Hematopoietic multipotent progenitor cell treated with erythropoietin and hydrocortisone succinate and interleukin-3 and kit ligand, for 8 days (in vitro differentiated cells): ENCODE measurements around the gene RAD51B.

Experiments used
- DNase-seq: peaks from one replicate; pipeline ENCODE4 v3.0.0-alpha.2; 2015

Gene RAD51B

DNA sequence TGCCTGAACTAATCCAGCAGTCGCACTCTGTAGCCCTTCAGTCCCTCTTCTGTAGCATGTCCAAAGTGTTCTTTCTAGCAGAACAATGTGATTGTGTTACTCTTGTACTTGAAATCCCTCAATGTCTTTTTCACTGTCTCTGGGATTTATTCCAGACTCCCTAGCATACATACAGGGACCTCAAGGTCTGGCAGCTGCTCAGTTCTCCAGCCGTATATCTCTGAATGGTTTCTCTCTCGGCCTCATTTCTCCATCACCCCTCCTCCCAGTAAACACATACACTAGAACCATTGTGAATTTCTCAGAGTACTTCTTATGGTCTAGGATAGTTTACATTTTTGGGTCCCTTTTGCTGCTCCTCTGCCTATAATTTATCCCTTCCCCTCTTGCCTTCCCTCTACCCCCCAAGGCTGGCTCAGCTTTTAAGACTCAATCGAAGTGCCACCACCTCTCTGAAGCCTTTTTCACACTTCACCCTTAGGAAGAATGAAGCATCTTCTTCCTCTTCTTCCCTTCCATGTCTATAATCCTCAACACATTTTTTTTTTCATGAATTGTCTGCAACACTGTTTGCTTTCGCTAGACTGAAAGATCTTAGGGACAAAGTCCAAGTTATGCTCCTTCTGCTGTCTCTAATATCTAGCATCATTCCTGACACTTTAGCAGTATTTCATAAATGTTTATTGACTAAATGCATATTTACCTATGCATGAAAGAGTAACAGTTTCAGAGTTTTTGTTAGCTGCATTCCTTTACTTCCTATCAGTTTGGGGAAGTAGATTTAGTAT lies 527.2 kb downstream of the RAD51B start:
- no peak for DNase-seq

DNA sequence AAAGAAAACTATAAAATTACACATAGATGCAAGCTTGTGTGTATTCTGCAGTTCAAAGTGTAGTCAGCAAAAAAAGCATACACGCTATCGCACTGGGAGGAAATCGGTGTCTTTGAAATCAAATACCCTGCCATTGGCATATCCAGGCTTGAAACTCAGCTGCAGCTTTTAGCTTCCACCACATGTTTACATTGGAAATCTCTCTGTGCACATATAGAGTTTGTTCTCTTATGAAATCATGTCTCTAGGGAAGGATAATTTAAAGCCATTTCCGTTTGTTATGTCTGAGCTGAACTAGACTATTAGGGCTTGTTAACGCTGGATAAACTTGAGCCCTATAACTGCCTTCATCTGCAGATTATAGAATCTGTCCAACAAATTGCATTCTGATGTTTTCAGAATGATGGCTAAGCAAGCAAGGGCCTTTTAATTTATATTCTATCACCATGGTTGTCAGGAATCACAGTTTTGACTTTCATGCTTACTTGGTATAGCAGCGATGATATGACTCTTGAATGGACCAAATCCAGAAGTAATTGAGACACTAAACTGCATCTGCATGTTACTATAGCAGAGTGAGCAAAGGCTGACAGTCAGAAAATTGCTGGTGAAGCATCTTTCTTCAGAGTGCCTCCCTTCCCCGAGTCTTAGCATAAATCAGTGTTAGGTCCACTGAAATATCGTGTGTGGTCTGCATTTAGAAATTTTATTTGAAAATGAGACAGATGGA lies 530.5 kb downstream of the RAD51B start:
- no peak for DNase-seq

- no peak for DNase-seq
Observed at GRCh38 chr14:68355415-68355814, 535.8 kb downstream of the RAD51B start.

DNA sequence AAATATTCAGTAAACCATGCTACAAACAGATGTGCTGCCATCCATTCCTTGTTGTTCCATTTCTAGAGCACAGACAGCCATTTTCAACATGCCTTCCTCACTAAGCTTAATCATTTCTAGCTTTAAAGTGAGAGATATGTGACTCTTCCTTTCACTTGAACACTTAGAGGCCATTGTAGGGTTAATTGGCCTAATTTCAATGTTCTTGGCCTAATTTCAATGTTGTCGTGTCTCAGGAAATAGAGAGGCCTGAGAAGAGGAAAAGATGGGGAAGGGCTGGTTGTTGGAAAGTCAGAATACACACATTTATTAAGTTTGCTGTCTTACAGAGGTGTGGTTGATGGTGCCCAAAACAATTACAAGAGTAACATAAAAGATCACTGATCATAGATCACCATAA lies 538.2 kb downstream of the RAD51B start:
- DNase-seq = no peak

- DNase-seq = no peak
Observed at GRCh38 chr14:68358500-68358899, 538.9 kb downstream of the RAD51B start.

- no peak for DNase-seq
Observed at GRCh38 chr14:68359022-68359836, 539.6 kb downstream of the RAD51B start.

DNA sequence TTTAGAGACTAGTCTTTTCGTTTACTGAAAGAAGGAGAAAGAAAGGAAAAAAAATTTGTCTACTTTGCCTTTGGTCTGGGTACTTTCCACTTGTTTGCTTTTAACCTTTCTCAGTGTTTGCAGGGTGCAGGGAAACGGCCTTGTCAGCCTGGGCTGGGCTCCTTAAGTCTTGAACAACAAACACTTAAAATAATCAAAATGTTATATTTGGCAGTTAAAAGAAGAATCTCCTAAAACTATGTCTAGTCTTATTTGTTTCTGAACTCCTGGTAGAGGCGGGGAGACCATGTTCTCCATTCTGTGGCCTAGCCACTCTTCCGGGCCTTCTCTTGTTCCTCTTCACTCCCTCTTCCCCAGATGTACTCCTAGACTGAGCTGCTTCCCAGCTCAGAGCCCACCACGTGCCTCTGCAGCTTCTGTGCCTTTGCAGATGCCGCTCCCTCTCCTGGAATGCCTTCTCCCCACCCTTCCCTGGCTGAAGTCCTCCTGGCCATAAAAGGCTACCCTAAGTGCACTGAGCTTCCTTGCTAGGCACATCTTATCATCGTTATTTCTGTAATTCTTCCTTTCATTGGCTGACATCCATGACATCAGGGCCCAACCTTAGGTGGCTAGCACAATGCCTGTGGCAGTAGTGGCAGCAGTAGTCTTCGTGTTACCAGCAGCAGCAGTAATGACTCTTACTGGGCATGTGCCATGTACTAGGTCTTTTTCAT lies 540.4 kb downstream of the RAD51B start:
- no peak for DNase-seq

GRCh38 chr14:68361231-68361630 lies 541.7 kb downstream of the RAD51B start:
- no peak for DNase-seq

DNA sequence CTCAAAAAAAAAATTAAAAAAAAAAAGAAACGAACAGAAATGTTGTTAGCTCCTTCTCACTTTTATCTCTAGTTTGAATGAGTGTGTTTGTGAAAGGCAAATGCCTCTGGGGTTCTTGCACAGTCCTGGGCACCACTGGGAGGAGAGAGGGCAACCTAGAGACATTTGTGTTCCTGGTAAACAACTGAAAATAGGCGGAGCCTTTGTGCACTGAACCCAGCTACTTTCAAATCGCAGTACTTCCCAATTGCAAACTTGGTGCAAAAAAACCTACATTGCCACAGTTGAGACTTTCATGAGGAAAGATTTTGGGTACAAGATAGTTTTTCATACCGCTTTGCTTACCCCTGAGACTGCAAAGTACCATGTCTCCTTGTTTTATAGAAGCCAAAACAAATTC lies 543.3 kb downstream of the RAD51B start:
- no peak for DNase-seq

DNA sequence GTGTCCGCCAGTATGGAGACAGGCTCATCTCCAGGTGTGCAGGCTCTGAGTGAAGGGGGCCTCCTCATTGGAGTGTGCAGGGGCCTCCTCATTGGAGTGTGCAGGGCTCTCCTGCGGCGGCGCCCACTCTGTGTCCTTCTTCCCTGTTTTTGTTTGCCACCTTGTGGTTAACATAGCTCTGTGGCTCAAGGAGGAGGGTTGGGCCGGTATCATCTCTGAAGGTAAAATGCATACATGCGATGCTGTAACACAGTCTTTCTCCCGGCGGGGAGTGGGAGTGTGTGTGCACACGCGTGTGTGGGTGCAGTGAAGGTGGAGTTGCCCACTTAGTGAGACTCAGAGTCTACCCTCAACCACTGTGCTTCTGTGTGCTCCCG lies 543.9 kb downstream of the RAD51B start:
- no peak for DNase-seq

GRCh38 chr14:68363843-68364767 lies 544.5 kb downstream of the RAD51B start:
- DNase-seq = no peak

DNA sequence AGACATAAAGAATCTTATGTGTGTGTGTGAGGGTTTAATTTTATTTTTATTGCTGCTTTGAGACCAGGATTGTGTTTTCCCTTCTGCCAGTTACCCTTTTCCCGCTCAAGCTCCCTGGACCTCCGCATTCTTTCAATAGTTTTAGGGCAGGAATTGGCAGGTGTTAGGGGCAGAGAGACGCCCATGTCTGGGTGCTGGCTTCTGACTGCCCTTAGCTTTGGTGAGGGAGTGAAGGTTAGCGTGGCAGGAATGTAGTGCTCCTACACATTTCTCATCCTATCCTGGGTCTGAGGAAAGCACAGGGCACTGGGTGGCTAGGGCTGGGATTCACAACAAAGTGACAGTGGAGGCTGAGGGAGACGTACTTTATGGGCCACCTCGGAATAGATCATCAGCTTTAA lies 545.2 kb downstream of the RAD51B start:
- no peak for DNase-seq

- DNase-seq = no peak
Observed at GRCh38 chr14:68365228-68365627, 545.6 kb downstream of the RAD51B start.

DNA sequence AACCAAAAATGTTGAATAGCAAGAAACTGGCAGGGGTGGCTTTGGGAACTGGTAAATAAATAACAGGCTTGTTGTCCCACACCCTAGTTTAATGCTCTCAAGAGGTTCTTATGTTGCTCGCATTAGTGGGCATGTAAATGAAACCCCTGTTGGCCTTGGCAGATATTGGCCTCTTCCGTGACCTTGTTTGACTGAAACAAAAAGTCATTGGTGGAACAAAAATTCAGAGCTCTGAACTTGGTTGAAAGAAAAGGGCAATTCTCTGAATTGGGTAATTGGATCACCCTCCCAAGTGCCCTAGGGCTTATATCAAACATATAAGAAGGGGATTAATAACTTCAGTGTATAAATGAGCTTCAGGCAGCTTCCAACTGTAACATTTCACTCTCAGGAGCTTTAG lies 547.1 kb downstream of the RAD51B start:
- no peak for DNase-seq

- DNase-seq = no peak
Observed at GRCh38 chr14:68367536-68367935, 548.0 kb downstream of the RAD51B start.

- DNase-seq = no peak
Observed at GRCh38 chr14:68368850-68369249, 549.3 kb downstream of the RAD51B start.

DNA sequence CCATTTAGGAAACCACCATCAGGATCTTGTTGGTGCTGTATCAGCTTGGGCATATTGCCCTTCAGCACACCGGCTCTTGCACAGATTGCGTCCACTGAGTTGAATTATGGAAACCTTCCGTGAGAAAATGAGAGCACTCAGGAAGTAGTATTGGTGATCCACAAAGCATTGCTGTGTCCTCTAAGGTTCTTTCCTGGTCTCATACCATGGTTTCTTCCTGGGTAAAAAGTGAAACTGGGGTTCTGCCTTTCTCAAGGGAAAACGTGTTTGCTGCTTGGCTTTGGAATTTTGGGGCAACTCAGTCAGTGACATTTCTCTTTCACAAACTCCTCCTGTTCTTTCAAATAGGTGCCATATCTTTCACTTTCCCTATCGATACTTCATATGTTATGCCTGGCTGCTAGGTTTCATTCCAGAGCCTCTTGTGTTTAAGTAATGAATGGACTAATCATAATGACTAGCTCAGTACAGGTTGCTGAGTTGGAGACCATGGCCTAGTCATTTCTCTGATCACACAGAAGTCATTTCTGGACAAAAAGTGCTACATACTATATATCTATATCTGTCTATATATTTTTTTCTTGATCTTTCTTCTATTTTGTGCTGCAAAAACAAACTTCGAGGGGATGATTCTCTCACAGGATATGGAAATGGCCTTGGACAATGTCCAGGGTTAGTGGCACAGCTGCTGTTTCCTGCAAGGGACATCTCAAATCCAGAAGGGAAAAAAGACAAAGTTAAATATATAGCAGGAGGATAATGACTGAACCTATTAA lies 549.9 kb downstream of the RAD51B start:
- DNase-seq = no peak

- DNase-seq = no peak
Observed at GRCh38 chr14:68370057-68370360, 550.4 kb downstream of the RAD51B start.

GRCh38 chr14:68372368-68372767 lies 552.8 kb downstream of the RAD51B start:
- DNase-seq = no peak

DNA sequence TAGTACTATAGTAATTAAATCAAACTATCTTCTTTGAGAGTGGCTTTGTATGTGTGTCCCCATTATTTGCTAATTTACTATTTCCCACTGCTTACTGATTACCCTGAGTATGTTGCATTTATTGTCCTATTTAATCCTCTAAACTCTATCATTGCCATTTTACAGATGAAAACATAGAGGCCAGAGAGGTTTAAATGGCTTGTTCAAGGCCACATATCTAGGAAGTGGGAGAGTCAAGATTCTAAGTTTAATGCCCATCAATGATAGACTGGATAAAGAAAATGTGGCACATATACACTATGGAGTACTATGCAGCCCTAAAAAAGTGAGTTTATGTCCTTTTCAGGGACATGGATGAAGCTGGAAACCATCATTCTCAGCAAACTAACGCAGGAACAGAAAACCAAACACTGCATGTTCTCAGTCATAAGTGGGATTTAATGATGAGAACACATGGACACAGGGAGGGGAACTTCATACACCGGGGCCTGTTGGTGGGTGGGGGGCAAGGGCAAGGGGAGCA lies 553.6 kb downstream of the RAD51B start:
- no peak for DNase-seq

DNA sequence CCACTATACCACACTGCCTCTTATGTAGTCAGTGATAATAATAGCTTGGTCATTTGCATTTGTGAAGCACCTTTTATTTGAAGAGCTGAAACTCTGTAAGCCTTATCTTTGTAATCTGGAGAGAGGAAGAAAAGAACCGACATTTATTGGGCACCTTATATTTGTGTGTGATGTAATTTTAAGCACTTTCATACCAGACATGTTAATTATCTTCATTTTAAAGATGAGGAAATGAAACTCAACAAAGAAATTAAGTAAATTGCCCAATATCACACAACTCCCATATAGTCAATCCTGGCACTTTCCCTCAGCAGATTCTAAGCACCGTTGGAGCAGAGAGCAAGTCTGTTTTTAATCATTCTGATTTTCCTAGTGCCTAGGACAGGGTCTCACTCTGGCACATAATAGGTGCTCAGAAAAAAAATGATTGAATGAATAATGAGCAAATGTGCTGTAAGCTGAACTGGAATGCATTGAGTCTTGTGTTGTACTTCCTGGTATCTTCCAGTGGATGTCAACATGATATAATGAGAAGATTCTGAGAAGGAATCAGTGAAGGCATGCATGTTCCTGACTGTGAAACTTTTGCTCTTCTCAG lies 554.4 kb downstream of the RAD51B start:
- no peak for DNase-seq
